MCF 10A (cell line): ENCODE results near the gene SLC49A3. TPM values are rescaled to one million over a fixed set of nuclear protein-coding genes. Genes with fewer than 3 reads are reported as not detected.

Experiments
- BruUV-seq: library from RNA; stranded (reverse); fragments of 400-500 nt; replicated peaks from 2 replicates; lab custom pipeline; 2021; lab: Mats Ljungman, UMichigan
- CTCF ChIA-PET: fragments of 300-600 bp; sonication (Branson Sonifier 250); formaldehyde crosslinking; extraction: SDS; loops from one replicate; lab custom pipeline; 2021; ENCODE audit warnings: antibody characterized with exemption, inconsistent platforms; lab: Yijun Ruan, JAX
- POLR2A ChIA-PET: fragments of 300-600, 350-650 bp; sonication (Branson Sonifier 250); formaldehyde crosslinking; extraction: SDS; loops from one replicate; lab custom pipeline; 2020; ENCODE audit warnings: antibody characterized with exemption, inconsistent platforms; lab: Yijun Ruan, JAX
- DNase-seq: peaks from one replicate; pipeline ENCODE4 v3.0.0-alpha.2; 2018; ENCODE audit not compliant: unreplicated experiment
- H3K27ac Mint-ChIP-seq: one replicate; pipeline ENCODE4 v1.8.0; 2022; ENCODE audit warnings: mild to moderate bottlenecking, low read depth, mixed read lengths; ENCODE audit not compliant: unreplicated experiment
- H3K27me3 Mint-ChIP-seq: one replicate; pipeline ENCODE4 v1.8.0; 2022; ENCODE audit warnings: mixed read lengths; ENCODE audit not compliant: insufficient read depth, unreplicated experiment
- H3K36me3 Mint-ChIP-seq: one replicate; pipeline ENCODE4 v1.8.0; 2022; ENCODE audit warnings: mild to moderate bottlenecking, moderate library complexity, mixed read lengths; ENCODE audit not compliant: insufficient read depth, unreplicated experiment
- H3K4me1 Mint-ChIP-seq: one replicate; pipeline ENCODE4 v1.8.0; 2022; ENCODE audit warnings: mixed read lengths; ENCODE audit not compliant: insufficient read depth, unreplicated experiment
- H3K4me3 Mint-ChIP-seq: one replicate; pipeline ENCODE4 v1.8.0; 2022; ENCODE audit warnings: mild to moderate bottlenecking, moderate library complexity, mixed read lengths; ENCODE audit not compliant: unreplicated experiment
- H3K9me3 Mint-ChIP-seq: one replicate; pipeline ENCODE4 v1.8.0; 2022; ENCODE audit warnings: mixed read lengths; ENCODE audit not compliant: unreplicated experiment
- CTCF ChIP-seq: fragments of 200-600 bp; IDR thresholded peaks from one replicate; pipeline ENCODE4 v1.8.0; 2022; ENCODE audit warnings: antibody characterized with exemption, mild to moderate bottlenecking; ENCODE audit not compliant: unreplicated experiment
- intact Hi-C: fragments of 100-400 bp; cut with micrococcal nuclease; formaldehyde crosslinking; loops from 2 replicates; pipeline ENCODE4 v1.14.1; 2022
- total RNA-seq: library from RNA; stranded (reverse); gene quantifications from 2 replicates; pipeline ENCODE4 v1.2.3, GENCODE V29; 2022

The SLC49A3 gene
- total RNA-seq, 1 experiment from 2014 or later = not detected

- H3K4me3 Mint-ChIP-seq = peak overlapping the region; percentile 10
- intact Hi-C loops = no loop called here
- no peak for TF ChIP-seq CTCF
- DNase-seq = no peak
- H3K36me3 Mint-ChIP-seq = peaks cover 11% of the 10 kb centered on the region
- CTCF ChIA-PET = interaction anchor here (0.9 kb wide), 1 partner anchor 78 kb away, joined by 3 read pairs; no protein-coding TSS in a partner anchor
- BruUV-seq = no TSS peak
- POLR2A ChIA-PET = no interaction called here
- H3K4me1 Mint-ChIP-seq = peaks cover 8% of the 10 kb centered on the region
- H3K27me3 Mint-ChIP-seq = no peaks in the 10 kb centered on the region
- no peaks in the 10 kb centered on the region for H3K9me3 Mint-ChIP-seq
- no peak overlapping the region for H3K27ac Mint-ChIP-seq
Measured at GRCh38 chr4:680091-680490, 8.9 kb downstream of the SLC49A3 start.

- BruUV-seq = no TSS peak
- intact Hi-C loops = loop anchor here (10.0 kb wide), 1 partner anchor 205 kb away; no protein-coding TSS in a partner anchor
- no peak for DNase-seq
- no peak overlapping the region for H3K27ac Mint-ChIP-seq
- no peak overlapping the region for H3K4me3 Mint-ChIP-seq
- POLR2A ChIA-PET = interaction anchor here (0.5 kb wide), 1 partner anchor 331 kb away, joined by 4 read pairs; no protein-coding TSS in a partner anchor
- no peaks in the 10 kb centered on the region for H3K27me3 Mint-ChIP-seq
- H3K9me3 Mint-ChIP-seq = no peaks in the 10 kb centered on the region
- CTCF ChIA-PET = no interaction called here
- peaks cover 11% of the 10 kb centered on the region for H3K36me3 Mint-ChIP-seq
- TF ChIP-seq CTCF = no peak
- H3K4me1 Mint-ChIP-seq = peaks cover 8% of the 10 kb centered on the region
Measured at GRCh38 chr4:679629-680028, 9.3 kb downstream of the SLC49A3 start.

GRCh38 chr4:679104-679481 is 9.9 kb downstream of the SLC49A3 start:
- no peak for TF ChIP-seq CTCF
- intact Hi-C loops = loop anchor here (10.0 kb wide), 1 partner anchor 204 kb away; no protein-coding TSS in a partner anchor
- DNase-seq = no peak
- Mint-ChIP-seq H3K36me3 (peaks cover 15% of the 10 kb centered on the region), H3K4me3 (no peak overlapping the region), H3K9me3 (no peaks in the 10 kb centered on the region), H3K27ac (no peak overlapping the region), H3K27me3 (no peaks in the 10 kb centered on the region), H3K4me1 (peaks cover 8% of the 10 kb centered on the region)
- CTCF ChIA-PET = no interaction called here
- no TSS peak for BruUV-seq
- POLR2A ChIA-PET = interaction anchor here (0.5 to 0.7 kb wide), 2 partner anchors 42 to 331 kb away, joined by 3 to 4 read pairs; no protein-coding TSS in a partner anchor

- Mint-ChIP-seq H3K36me3 (peaks cover 18% of the 10 kb centered on the region), H3K4me3 (peak overlapping the region; percentile 47), H3K27me3 (no peaks in the 10 kb centered on the region), H3K4me1 (peaks cover 8% of the 10 kb centered on the region), H3K9me3 (no peaks in the 10 kb centered on the region), H3K27ac (peak overlapping the region; percentile 61)
- TF ChIP-seq CTCF = no peak
- intact Hi-C loops = loop anchor here (10.0 kb wide), 1 partner anchor 204 kb away; no protein-coding TSS in a partner anchor
- DNase-seq = no peak
- BruUV-seq = no TSS peak
- ChIA-PET CTCF (interaction anchor here (0.5 to 1.1 kb wide), 3 partner anchors 8 to 713 kb away, joined by 3 to 4 read pairs (median 3); no protein-coding TSS in a partner anchor), POLR2A (interaction anchor here (0.6 to 1.5 kb wide), 9 partner anchors 8 to 341 kb away, joined by 3 to 18 read pairs (median 3); partner anchors contain the start of gene ZNF141)
Measured at GRCh38 chr4:678331-679103, 10.4 kb downstream of the SLC49A3 start.
